Iris pigment epithelial cell (primary cell): ENCODE results near the gene MYOM3.

Source experiments
- DNase-seq: peaks from one replicate; pipeline ENCODE4 v3.0.0-alpha.2; 2011; ENCODE audit warnings: low read depth

MYOM3 gene

GRCh38 chr1:24096009-24096738 is 15.8 kb downstream of the MYOM3 start:
- no peak for DNase-seq

DNA sequence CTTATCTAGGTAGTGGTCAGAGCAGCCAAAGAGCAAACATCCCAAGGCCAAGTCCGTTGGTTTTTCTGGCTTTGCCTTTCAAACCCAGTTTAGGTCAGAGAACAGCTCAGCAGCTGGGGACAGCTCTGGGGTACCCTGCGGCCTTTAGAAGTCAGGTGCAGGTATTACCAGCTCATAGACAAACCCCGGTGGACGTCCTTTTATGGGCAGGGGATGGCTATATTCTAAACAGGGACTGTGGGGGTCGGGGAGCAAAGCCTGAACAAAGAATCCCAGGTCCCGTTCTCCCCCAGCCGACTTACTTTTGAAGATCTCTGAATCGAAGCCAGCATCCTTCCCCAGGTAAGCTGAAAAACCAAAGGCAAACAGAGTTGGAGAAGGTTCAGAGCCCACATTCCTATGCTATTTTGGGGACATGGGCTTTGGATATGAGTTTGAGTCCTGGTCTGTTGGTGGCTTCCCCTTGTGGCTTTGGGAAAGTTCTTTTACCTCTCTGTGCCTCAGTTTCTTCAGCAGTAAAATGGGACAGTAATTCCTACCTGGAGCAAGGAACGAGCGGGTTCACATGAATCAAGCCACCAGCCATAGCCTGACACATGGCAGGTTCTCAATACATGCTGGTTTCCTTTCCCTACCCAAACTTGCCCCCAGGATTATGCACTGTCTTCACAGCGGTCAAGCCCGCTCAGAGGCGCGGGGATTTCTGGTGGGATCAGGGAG is 16.6 kb downstream of the MYOM3 start:
- DNase-seq: no peak

GRCh38 chr1:24094554-24094953 is 17.4 kb downstream of the MYOM3 start:
- DNase-seq: no peak

DNA sequence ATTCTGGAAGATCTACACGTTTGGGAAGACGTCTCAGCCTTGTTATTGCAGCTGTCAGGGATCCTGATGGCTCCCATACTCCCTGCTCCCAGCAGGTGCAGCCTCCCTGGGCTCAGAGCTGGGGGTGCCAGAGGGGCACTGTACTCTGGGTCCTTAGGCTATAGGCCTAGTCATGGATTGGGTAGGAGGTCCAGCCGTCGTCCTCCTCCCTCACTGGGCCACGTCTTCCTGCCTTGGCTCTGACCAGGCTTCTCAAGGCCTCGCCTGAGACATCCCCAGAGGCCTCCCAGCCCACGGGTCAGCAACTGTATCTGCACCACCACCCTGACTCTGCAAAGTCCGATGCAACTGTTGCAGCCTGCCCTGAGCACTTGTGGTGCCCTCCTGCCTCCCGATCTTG is 18.2 kb downstream of the MYOM3 start:
- DNase-seq: no peak

DNA sequence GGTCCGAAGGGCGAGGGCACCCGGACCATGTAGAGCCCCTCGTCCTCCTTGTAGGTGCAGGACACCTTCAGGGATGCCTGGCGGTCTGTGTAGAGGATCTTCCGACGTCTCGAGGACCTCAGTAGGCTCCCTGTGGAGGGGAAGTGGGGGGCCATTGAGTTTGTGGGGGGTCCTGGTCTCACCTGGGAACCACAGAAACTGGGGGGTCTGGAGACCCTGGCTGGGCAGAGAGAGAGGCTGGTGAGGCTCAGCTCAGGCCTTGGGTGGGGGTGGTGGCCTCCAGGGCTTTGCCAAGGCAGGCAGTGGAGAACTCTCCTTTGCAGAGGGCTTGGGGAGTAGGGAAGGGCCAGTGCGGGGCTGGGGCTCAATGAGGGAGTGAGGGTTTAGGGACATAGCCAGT is 19.0 kb downstream of the MYOM3 start:
- DNase-seq: no peak

DNA sequence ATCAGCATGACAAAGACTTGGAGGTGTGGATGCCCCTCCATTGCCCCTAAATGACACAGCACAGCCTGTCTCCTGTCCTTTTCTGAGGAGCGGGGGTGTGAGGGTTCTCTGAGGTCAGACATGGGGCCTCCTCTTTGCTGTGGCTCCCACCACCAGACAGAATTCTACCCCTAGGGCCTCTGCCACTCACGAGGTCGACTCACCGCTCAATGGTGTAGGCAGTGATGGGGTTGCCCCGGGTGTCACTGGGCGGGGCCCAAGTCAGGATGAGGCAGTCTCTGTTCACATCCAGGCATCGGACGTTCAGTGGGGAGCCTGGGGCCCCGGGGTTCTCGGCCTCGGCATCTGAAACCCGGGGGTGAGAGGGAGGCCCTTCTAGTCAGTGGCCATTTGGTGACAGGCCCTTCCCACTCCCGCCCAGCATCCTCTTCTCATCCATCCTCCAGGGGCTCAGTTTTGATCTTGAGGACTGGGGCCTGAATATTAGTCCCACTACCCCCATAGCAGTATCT is 19.9 kb downstream of the MYOM3 start:
- DNase-seq: no peak

DNA sequence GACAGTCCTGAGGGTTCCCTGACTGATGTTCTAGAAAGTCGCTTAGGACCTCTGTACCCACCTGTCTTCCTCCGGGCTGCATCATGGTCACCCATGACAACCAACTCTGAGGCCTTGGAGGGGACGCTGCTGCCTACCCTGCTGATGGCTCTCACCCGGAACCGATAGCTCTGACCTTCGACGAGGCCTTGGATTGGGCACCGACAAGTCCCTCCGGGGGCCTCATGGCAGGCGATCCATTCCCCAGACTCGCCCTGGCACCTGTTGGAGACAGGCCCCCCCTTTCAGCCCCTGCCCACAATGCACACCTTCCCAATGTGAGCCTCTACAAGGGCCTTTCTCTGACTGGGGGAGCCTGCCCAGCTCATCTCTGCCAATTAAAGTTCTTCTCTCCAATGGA is 21.2 kb downstream of the MYOM3 start:
- no peak for DNase-seq

GRCh38 chr1:24089743-24090555 is 22.0 kb downstream of the MYOM3 start:
- DNase-seq: no peak

- DNase-seq: no peak
Observed at GRCh38 chr1:24089027-24089742, 22.8 kb downstream of the MYOM3 start.

GRCh38 chr1:24086466-24086865 is 25.5 kb downstream of the MYOM3 start:
- DNase-seq: no peak

DNA sequence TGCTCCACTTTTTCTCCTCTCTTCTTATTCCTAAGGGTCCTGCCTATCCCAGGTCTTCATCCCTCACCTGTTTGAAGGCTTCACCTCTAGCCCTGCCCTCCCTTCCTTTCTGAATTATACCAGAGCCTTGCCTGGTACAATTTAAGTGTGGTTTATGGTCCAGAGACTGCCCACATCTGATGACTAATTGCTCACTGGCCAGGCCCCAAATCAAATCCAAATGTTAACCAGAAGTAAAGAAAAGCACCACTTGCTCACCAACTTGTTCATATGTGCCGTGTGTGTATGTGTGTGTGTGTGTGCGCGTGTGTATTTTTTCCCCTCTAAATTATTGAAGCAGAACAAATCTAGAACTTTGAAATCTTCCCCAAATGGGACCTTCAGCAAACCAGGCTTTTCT is 26.4 kb downstream of the MYOM3 start:
- DNase-seq: peak; percentile 10

GRCh38 chr1:24085007-24085406 is 26.9 kb downstream of the MYOM3 start:
- DNase-seq: no peak

- DNase-seq: no peak
Observed at GRCh38 chr1:24084050-24084449, 27.9 kb downstream of the MYOM3 start.

DNA sequence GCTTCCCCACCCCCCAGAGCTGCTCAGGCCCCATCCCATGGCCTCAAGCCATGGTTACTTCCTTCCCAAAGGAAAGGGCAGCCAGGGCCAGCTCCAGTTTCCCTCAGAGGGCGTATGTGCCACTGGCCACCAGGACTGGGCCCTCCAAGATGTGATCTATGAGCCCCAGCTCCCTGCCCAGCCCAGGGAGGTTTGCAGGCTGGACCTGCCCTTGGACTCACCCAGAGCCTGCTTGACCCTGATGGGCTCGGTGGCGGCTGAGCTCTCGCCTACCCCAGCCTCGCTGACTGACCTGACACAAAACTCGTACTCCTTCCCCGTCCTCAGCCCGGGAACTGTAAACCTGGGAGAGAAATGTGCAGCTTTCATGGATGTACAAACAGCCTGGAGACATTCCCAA is 29.6 kb downstream of the MYOM3 start:
- DNase-seq: no peak

DNA sequence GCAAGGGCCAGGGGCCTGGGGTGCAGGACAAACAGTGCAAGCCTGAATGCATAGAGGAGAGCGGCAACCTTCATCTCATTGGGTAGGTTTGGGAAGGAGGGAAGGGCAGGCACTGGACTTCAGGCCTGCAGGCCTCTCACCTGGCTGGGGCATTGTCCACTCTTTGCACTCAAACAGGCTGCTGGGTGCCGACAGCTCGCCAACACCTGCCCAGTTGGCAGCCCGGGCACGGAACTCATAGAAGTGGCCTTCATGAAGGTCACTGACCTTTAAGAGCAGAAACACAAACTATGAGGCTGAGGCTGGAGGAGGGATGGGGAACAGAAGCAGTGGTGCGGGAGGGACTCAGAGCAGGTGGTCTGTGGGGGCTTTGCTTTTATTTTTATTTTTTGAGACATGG is 30.7 kb downstream of the MYOM3 start:
- DNase-seq: no peak

GRCh38 chr1:24080131-24080530 is 31.8 kb downstream of the MYOM3 start:
- DNase-seq: no peak

GRCh38 chr1:24077278-24077978 is 34.5 kb downstream of the MYOM3 start:
- DNase-seq: no peak

- no peak for DNase-seq
Observed at GRCh38 chr1:24075946-24076345, 36.0 kb downstream of the MYOM3 start.

DNA sequence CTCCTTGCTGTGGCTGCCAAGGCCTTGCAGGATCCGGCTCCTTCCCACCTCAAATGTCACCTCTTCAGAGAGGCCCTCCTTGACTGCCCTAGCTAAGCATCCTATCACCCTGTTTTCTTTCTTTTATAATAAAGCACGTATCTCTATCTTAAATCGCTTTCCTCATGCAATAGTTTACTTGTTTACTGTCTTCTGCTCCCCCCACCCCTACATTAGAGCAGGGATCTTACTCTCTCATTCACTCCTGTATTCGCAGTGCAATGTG is 36.4 kb downstream of the MYOM3 start:
- DNase-seq: no peak

GRCh38 chr1:24074817-24075589 is 36.9 kb downstream of the MYOM3 start:
- DNase-seq: no peak

GRCh38 chr1:24074196-24074595 is 37.7 kb downstream of the MYOM3 start:
- no peak for DNase-seq
